ENCODE data around the gene YJEFN3. TPM values are rescaled to one million over a fixed set of nuclear protein-coding genes. Genes with fewer than 3 reads are reported as not detected.

The YJEFN3 gene
- total RNA-seq, 1 donor = 0.43 TPM

DNA sequence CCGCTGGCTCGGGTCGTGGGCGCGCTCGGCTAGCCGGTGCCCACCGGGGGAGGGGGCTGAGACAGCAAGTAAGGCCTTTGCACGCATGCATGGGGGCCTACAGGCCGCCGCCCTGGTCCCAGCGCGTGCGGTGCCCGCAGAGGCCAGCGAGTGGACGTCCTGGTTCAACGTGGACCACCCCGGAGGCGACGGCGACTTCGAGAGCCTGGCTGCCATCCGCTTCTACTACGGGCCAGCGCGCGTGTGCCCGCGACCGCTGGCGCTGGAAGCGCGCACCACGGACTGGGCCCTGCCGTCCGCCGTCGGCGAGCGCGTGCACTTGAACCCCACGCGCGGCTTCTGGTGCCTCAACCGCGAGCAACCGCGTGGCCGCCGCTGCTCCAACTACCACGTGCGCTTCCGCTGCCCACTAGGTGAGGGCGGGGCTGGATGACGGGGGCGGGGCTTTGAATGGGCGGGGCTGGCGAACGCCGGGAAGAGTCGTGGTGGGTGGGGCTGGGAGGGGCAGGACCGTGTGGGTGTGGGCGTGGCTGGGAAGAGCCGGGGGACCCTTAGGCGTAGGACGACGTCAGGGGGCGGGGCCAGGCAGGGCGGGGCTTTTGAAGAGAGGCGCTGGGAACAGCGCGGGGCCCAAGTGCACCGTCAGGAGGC, 11.5 kb downstream of the YJEFN3 start:
- peak; percentile 67 for DNase-seq (ENCODE audit: low read depth)
- H3K4me3 ChIP-seq (ENCODE audit: low read depth, low read length) = peak overlapping the region; percentile 34
- TF ChIP-seq, protein P1, sequence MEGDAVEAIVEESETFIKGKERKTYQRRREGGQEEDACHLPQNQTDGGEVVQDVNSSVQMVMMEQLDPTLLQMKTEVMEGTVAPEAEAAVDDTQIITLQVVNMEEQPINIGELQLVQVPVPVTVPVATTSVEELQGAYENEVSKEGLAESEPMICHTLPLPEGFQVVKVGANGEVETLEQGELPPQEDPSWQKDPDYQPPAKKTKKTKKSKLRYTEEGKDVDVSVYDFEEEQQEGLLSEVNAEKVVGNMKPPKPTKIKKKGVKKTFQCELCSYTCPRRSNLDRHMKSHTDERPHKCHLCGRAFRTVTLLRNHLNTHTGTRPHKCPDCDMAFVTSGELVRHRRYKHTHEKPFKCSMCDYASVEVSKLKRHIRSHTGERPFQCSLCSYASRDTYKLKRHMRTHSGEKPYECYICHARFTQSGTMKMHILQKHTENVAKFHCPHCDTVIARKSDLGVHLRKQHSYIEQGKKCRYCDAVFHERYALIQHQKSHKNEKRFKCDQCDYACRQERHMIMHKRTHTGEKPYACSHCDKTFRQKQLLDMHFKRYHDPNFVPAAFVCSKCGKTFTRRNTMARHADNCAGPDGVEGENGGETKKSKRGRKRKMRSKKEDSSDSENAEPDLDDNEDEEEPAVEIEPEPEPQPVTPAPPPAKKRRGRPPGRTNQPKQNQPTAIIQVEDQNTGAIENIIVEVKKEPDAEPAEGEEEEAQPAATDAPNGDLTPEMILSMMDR (IDR thresholded peaks at IDR 0.05; ENCODE audit: insufficient read depth, low read depth, low read length) = no peak

DNA sequence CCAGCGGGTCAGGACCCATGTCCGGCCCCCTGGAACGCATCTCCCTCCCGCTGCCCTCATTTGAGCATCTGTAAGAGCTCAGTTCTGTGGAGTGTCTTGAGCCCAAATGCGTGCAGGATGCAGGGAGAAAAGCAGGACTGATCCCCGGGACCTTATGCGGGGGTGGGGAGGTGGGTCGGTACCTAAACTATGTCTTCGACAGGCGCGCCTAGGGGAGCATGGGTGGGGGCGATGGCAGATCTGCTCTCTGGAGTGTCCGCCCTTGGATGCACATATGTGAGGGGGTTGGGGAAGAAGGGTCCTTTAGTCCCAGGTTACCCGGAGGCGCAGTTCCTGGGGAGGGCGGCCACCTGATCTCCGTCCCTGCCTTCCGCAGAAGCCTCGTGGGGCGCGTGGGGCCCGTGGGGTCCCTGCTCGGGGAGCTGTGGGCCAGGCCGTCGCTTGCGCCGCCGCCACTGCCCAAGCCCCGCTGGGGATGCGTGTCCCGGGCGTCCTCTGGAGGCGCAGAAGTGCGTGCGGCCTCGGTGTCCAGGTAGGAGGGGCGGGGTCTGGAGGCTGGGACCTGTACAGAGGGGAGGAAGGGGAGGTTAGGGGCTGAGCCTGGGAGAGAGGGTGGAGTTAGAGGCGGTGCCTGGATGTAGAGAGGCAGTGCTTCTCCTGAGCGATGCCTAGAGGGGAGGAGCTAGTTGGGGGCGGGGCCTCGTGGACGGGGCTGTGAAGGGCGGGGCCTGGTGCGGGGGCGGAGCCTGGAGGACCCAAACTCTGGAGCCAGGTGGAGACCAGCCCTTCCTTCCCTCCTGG, 12.2 kb downstream of the YJEFN3 start:
- DNase-seq (ENCODE audit: low read depth) = no peak
- H3K4me3 ChIP-seq (ENCODE audit: low read depth, low read length) = peak overlapping the region; percentile 34
- TF ChIP-seq, protein P1 (IDR thresholded peaks at IDR 0.05; ENCODE audit: insufficient read depth, low read depth, low read length) = no peak

DNA sequence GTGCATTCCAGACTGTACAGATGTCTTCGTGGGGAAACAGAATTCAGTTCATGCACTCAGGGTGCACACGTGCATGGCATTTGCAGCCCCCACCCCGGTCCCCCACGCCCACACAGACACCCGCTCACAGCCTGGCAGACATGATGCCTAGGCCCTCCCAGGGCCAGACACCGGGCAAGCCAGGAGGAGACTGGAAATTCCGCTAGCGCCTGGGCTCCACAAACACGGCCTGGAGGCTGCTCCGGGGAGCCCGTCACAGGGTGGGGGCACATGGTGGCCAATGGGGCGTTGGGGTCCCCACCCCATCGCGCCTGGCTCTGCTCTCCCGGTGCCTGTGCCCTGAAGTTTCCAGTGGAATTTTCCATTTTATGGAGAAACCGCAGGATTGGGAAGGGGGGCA, 12.9 kb downstream of the YJEFN3 start:
- no peak for DNase-seq (ENCODE audit: low read depth)
- TF ChIP-seq, protein P1 (IDR thresholded peaks at IDR 0.05; ENCODE audit: insufficient read depth, low read depth, low read length) = no peak

DNA sequence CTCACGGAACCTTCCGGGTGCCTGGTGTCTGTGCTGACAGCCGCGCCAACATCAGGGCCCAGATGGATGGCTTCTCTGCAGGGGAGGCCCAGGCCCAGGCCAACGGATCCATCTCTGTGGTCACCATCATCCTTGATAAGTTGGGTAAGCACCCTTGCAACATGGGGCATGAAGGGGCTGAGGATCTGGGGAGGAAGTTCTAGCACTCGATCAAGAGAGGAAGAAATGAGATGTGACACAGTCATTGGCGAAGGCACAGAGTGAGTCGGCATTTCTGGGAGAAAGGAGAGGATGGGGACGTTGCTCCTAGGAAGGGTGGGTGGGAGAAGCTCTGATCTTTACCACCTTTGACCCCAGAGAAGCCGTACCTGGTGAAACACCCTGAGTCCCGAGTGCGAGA, 13.8 kb downstream of the YJEFN3 start:
- H3K4me3 ChIP-seq (ENCODE audit: low read depth, low read length) = no peak overlapping the region
- DNase-seq (ENCODE audit: low read depth) = no peak
- TF ChIP-seq, protein P1 (IDR thresholded peaks at IDR 0.05; ENCODE audit: insufficient read depth, low read depth, low read length) = no peak

More for the DNA sequence above, 12.9 kb downstream of the YJEFN3 start:
- no peak overlapping the region for H3K4me3 ChIP-seq (ENCODE audit: low read depth, low read length)

DNA sequence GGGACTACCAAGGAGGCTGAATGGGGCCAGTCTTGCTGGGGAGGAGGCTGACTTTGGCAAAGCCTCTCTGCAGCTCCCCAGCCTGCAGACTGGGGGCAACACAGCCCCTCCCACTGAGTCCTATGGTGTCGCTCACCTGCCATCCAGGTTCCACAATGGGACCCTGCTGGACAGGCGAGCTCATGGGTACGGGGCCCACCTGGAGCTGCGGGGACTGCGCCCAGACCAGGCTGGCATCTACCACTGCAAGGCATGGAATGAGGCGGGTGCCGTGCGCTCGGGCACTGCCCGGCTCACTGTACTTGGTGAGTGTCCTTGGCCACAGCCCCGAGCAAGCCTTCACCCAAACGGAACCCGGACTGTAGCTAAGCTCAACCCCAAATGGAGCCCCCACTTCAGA, 14.4 kb downstream of the YJEFN3 start:
- TF ChIP-seq, protein P1 (IDR thresholded peaks at IDR 0.05; ENCODE audit: insufficient read depth, low read depth, low read length) = no peak
- no peak for DNase-seq (ENCODE audit: low read depth)
- H3K4me3 ChIP-seq (ENCODE audit: low read depth, low read length) = no peak overlapping the region

DNA sequence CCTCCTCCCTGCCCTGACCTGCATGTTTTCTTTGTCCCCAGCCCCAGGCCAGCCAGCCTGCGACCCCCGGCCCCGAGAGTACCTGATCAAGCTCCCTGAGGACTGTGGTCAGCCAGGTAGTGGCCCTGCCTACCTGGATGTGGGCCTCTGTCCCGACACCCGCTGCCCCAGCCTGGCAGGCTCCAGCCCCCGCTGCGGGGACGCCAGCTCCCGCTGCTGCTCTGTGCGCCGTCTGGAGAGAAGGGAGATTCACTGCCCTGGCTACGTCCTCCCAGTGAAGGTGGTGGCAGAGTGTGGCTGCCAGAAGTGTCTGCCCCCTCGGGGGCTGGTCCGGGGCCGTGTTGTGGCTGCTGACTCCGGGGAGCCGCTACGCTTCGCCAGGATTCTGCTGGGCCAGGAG, 14.9 kb downstream of the YJEFN3 start:
- TF ChIP-seq, protein P1 (IDR thresholded peaks at IDR 0.05; ENCODE audit: insufficient read depth, low read depth, low read length) = no peak
- no peak overlapping the region for H3K4me3 ChIP-seq (ENCODE audit: low read depth, low read length)
- no peak for DNase-seq (ENCODE audit: low read depth)
